Measurements from ENCODE around the gene EPHA3. TPM values are rescaled to one million over a fixed set of nuclear protein-coding genes. Genes with fewer than 3 reads are reported as not detected.

The EPHA3 gene
- total RNA-seq, 2 donors from 2014 or later = 9.4 to 11.9 TPM

GRCh38 chr3:89227634-89228033, 120.2 kb downstream of the EPHA3 start:
- no peaks in the 10 kb centered on the region for H3K27me3 ChIP-seq (replicated peaks; ENCODE audit: insufficient read depth)
- no peaks in the 10 kb centered on the region for H3K4me1 ChIP-seq (replicated peaks)
- no peaks in the 10 kb centered on the region for H3K36me3 ChIP-seq
- no peak overlapping the region for H3K4me3 ChIP-seq
- WGBS = 6% methylated on average over 2 of the region's 2 CpGs
- no peak for DNase-seq (ENCODE audit: low spot score)
- H3K9me3 ChIP-seq = no peaks in the 10 kb centered on the region
- no peak overlapping the region for H3K27ac ChIP-seq
- TF ChIP-seq POLR2A (IDR thresholded peaks at IDR 0.05) (no peak), CTCF (IDR thresholded peaks at IDR 0.05) (no peak), POLR2AphosphoS5 (IDR thresholded peaks at IDR 0.05) (no peak)
- intact Hi-C loops (cut with DNase I) = no loop called here

GRCh38 chr3:89232155-89232554, 124.7 kb downstream of the EPHA3 start:
- WGBS = 96% methylated on average over 2 of the region's 2 CpGs
- intact Hi-C loops (cut with DNase I) = no loop called here
- H3K4me1 ChIP-seq (replicated peaks) = no peaks in the 10 kb centered on the region
- TF ChIP-seq POLR2A (IDR thresholded peaks at IDR 0.05) = no peak
- no peak for TF ChIP-seq CTCF (IDR thresholded peaks at IDR 0.05)
- TF ChIP-seq POLR2AphosphoS5 (IDR thresholded peaks at IDR 0.05) = no peak
- no peaks in the 10 kb centered on the region for H3K9me3 ChIP-seq
- no peaks in the 10 kb centered on the region for H3K27me3 ChIP-seq (replicated peaks; ENCODE audit: insufficient read depth)
- H3K27ac ChIP-seq = no peak overlapping the region
- H3K4me3 ChIP-seq = no peak overlapping the region
- DNase-seq (ENCODE audit: low spot score) = no peak
- H3K36me3 ChIP-seq = no peaks in the 10 kb centered on the region

- intact Hi-C loops (cut with DNase I) = no loop called here
- Histone ChIP-seq H3K4me1 (replicated peaks) (no peaks in the 10 kb centered on the region), H3K36me3 (no peaks in the 10 kb centered on the region), H3K27ac (no peak overlapping the region), H3K9me3 (no peaks in the 10 kb centered on the region), H3K4me3 (no peak overlapping the region), H3K27me3 (replicated peaks; ENCODE audit: insufficient read depth) (no peaks in the 10 kb centered on the region)
- no peak for TF ChIP-seq POLR2AphosphoS5 (IDR thresholded peaks at IDR 0.05)
- TF ChIP-seq POLR2A (IDR thresholded peaks at IDR 0.05) = no peak
- DNase-seq (ENCODE audit: low spot score) = no peak
These were observed 127.2 kb downstream of the EPHA3 start for GRCh38 chr3:89234620-89235019.

DNA sequence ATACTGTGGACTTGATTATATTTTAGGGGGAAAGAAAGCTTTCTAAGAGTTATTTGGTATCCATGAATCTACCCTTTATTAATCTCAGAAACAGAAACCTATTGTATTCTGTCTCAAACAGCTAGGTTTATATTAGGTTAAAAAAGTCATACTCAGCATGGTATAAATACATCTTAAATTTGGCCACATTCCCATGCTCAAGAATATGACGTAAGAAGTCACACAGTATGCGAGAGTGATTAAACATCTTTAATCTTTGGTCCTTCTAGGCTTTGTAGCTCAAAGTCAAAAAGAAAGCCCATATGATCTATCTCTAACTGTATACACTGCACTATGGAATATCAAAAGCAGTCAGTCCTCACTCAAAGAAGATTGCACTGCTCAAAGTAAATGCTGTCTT, 131.4 kb downstream of the EPHA3 start:
- Histone ChIP-seq H3K4me1 (replicated peaks) (no peaks in the 10 kb centered on the region), H3K27me3 (replicated peaks; ENCODE audit: insufficient read depth) (no peaks in the 10 kb centered on the region), H3K4me3 (no peak overlapping the region), H3K9me3 (no peaks in the 10 kb centered on the region), H3K27ac (no peak overlapping the region), H3K36me3 (no peaks in the 10 kb centered on the region)
- DNase-seq (ENCODE audit: low spot score) = no peak
- no peak for TF ChIP-seq POLR2AphosphoS5 (IDR thresholded peaks at IDR 0.05)
- intact Hi-C loops (cut with DNase I) = no loop called here
- 42% methylated on average over 2 of the region's 2 CpGs for WGBS

GRCh38 chr3:89239774-89240173, 132.4 kb downstream of the EPHA3 start:
- Histone ChIP-seq H3K4me1 (replicated peaks) (no peaks in the 10 kb centered on the region), H3K27ac (no peak overlapping the region), H3K36me3 (no peaks in the 10 kb centered on the region), H3K9me3 (no peaks in the 10 kb centered on the region), H3K27me3 (replicated peaks; ENCODE audit: insufficient read depth) (no peaks in the 10 kb centered on the region), H3K4me3 (no peak overlapping the region)
- WGBS = 68% methylated on average over 1 of the region's 1 CpG
- TF ChIP-seq POLR2AphosphoS5 (IDR thresholded peaks at IDR 0.05) (no peak), CTCF (IDR thresholded peaks at IDR 0.05) (no peak), POLR2A (IDR thresholded peaks at IDR 0.05) (no peak)
- no peak for DNase-seq (ENCODE audit: low spot score)
- intact Hi-C loops (cut with DNase I) = no loop called here

DNA sequence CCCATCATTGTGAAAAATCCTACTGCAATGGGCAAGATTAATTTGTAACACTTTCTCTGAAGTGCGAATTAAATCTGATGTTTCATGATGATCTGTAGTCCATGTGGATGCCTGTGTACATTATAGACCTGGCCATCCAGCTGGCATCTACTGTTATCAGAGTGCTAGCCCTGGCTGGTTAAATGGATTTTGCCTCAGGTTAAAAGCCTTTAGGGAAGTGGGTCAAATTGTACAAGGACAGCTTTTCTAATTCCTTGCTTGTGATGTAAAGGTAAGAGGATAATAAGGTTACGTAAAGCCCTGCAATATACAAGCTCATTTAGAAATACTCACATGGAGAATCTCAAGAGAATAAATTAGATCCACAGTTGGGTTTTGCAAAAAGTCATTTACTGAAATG, 138.2 kb downstream of the EPHA3 start:
- 93% methylated on average over 2 of the region's 2 CpGs for WGBS
- no peak for TF ChIP-seq CTCF (IDR thresholded peaks at IDR 0.05)
- TF ChIP-seq POLR2AphosphoS5 (IDR thresholded peaks at IDR 0.05) = no peak
- no peak for TF ChIP-seq POLR2A (IDR thresholded peaks at IDR 0.05)
- H3K9me3 ChIP-seq = no peaks in the 10 kb centered on the region
- no peaks in the 10 kb centered on the region for H3K4me1 ChIP-seq (replicated peaks)
- H3K36me3 ChIP-seq = no peaks in the 10 kb centered on the region
- H3K4me3 ChIP-seq = no peak overlapping the region
- no peak for DNase-seq (ENCODE audit: low spot score)
- intact Hi-C loops (cut with DNase I) = no loop called here
- no peak overlapping the region for H3K27ac ChIP-seq
- H3K27me3 ChIP-seq (replicated peaks; ENCODE audit: insufficient read depth) = no peaks in the 10 kb centered on the region

All from prostate gland (tissue), 2 donors.